HCT116 (cell line): ENCODE results near the gene NOP10. TPM values are rescaled to one million over a fixed set of nuclear protein-coding genes. Genes with fewer than 3 reads are reported as not detected.

Experiments used
- ATAC-seq: fragments of 200-7000 bp; cut with Tn5 transposase; 2 replicates; pipeline ENCODE4 v1.9.1; 2020; ENCODE audit warnings: mild to moderate bottlenecking, moderate library complexity
- BruUV-seq: library from RNA; stranded (reverse); fragments of 400-500 nt; replicated peaks from 2 replicates; lab custom pipeline; 2021; lab: Mats Ljungman, UMichigan
- CTCF ChIA-PET: fragments of 300-600 bp; sonication (Branson Sonifier 250); formaldehyde crosslinking; loops from one replicate; lab custom pipeline; 2021; ENCODE audit warnings: antibody characterized with exemption; lab: Charles Lee
- POLR2A ChIA-PET: fragments of 300-600, 350-600 bp; sonication (Branson Sonifier 250); formaldehyde crosslinking; loops from one replicate; lab custom pipeline; 2021; ENCODE audit warnings: antibody characterized with exemption; lab: Charles Lee
- RAD21 ChIA-PET, 2 experiments: fragments of 300-600 bp; sonication (Branson Sonifier 250); formaldehyde crosslinking; loops; one replicate each; lab custom pipeline; 2023; ENCODE audit warnings: low total read pairs in 2 of 2; ENCODE audit not compliant: uncharacterized antibody in 2 of 2, unreplicated experiment in 2 of 2, low non-redundant PET in 1 of 2; lab: Charles Lee
- DNase-seq: peaks from one replicate; pipeline ENCODE4 v3.0.0-alpha.2; 2010; ENCODE audit warnings: low read depth, low spot score
- H2AFZ ChIP-seq: fragments of 200-600 bp; shearing (Covaris generic), sonication (generic); 2 replicates; pipeline ENCODE4 v1.6.1; 2017; ENCODE audit warnings: low read depth, mixed run types, mixed read lengths, antibody characterized with exemption, low read length; ENCODE audit not compliant: poor library complexity, severe bottlenecking
- H3K27ac ChIP-seq: 2 replicates; pipeline ENCODE4 v1.5.1; 2012; ENCODE audit warnings: low read depth, low read length
- H3K27me3 ChIP-seq: fragments of 200-600 bp; sonication (generic); 2 replicates; pipeline ENCODE4 v1.6.1; 2016; ENCODE audit warnings: mixed run types, low read length, mixed read lengths; ENCODE audit not compliant: insufficient read depth
- H3K36me3 ChIP-seq, 2 experiments: fragments of 200-500 bp in 1 of 2; fragments of 200-600 bp in 1 of 2; sonication (Bioruptor generic) in 1 of 2; sonication (generic) in 1 of 2; 2 replicates each; pipeline versions ENCODE4 v1.5.1 to v1.6.1; 2014 to 2016; ENCODE audit warnings: low read length in 2 of 2, inconsistent platforms in 1 of 2, mixed read lengths in 1 of 2, mixed run types in 1 of 2; ENCODE audit not compliant: insufficient read depth in 2 of 2, control insufficient read depth in 1 of 2
- H3K4me1 ChIP-seq, 2 experiments: fragments of 200-600 bp in 1 of 2; sonication (generic) in 1 of 2; 2 replicates each; pipeline versions ENCODE4 v1.5.1 to v1.6.1; 2012 to 2017; ENCODE audit warnings: low read length in 2 of 2, inconsistent platforms in 1 of 2, mild to moderate bottlenecking in 1 of 2, mixed read lengths in 1 of 2, mixed run types in 1 of 2, moderate library complexity in 1 of 2; ENCODE audit not compliant: insufficient read depth in 2 of 2, control insufficient read depth in 1 of 2
- H3K4me2 ChIP-seq: fragments of 200-600 bp; sonication (generic); 2 replicates; pipeline ENCODE4 v1.6.1; 2017; ENCODE audit warnings: mixed run types, low read length, mixed read lengths
- H3K4me3 ChIP-seq, 2 experiments: fragments of 200-600 bp in 1 of 2; sonication (generic) in 1 of 2; replicated peaks in 1 of 2; 2 replicates each; pipeline ENCODE4 v1.5.1; 2011 to 2016; ENCODE audit warnings: low read length in 2 of 2, control low read depth in 1 of 2, low read depth in 1 of 2, mild to moderate bottlenecking in 1 of 2, mixed read lengths in 1 of 2, mixed run types in 1 of 2
- H3K79me2 ChIP-seq: fragments of 200-600 bp; sonication (generic); 2 replicates; pipeline ENCODE4 v1.6.1; 2017; ENCODE audit warnings: mild to moderate bottlenecking, mixed run types, low read length, moderate library complexity, mixed read lengths; ENCODE audit not compliant: insufficient read depth
- H3K9ac ChIP-seq: fragments of 200-600 bp; sonication (generic); 2 replicates; pipeline ENCODE4 v1.6.1; 2016; ENCODE audit warnings: low read length, mixed read lengths
- H3K9me2 ChIP-seq: fragments of 200-600 bp; sonication (generic), shearing (Covaris generic); 2 replicates; pipeline ENCODE4 v1.6.1; 2017; ENCODE audit warnings: mixed run types, mild to moderate bottlenecking, moderate library complexity; ENCODE audit not compliant: insufficient read depth
- H3K9me3 ChIP-seq, 2 experiments: fragments of 200-500 bp in 1 of 2; fragments of 200-600 bp in 1 of 2; sonication (Bioruptor generic) in 1 of 2; sonication (generic) in 1 of 2; 2 replicates each; pipeline ENCODE4 v1.6.1; 2014 to 2017; ENCODE audit warnings: low read length in 2 of 2, mixed read lengths in 2 of 2, inconsistent platforms in 1 of 2, low read depth in 1 of 2, mild to moderate bottlenecking in 1 of 2, mixed run types in 1 of 2, moderate library complexity in 1 of 2; ENCODE audit not compliant: control insufficient read depth in 1 of 2, insufficient read depth in 1 of 2
- H4K20me1 ChIP-seq: fragments of 200-600 bp; sonication (generic), shearing (Covaris generic); 2 replicates; pipeline ENCODE4 v1.6.1; 2017; ENCODE audit warnings: mixed run types, mild to moderate bottlenecking, moderate library complexity; ENCODE audit not compliant: insufficient read depth
- CEBPB ChIP-seq: IDR thresholded peaks from 2 replicates; pipeline ENCODE4 v1.6.1; 2012; ENCODE audit warnings: low read depth
- CTCF ChIP-seq, 3 experiments: fragments of 200-600 bp in 1 of 3; sonication (generic) in 1 of 3; IDR thresholded peaks in 2 of 3; conservative IDR thresholded peaks in 1 of 3; 2 replicates each; pipeline ENCODE4 v1.5.1; 2012 to 2017; ENCODE audit warnings: low read depth in 2 of 3, low read length in 2 of 3, antibody characterized with exemption in 1 of 3, borderline replicate concordance in 1 of 3, control low read depth in 1 of 3, mild to moderate bottlenecking in 1 of 3, mixed read lengths in 1 of 3, mixed run types in 1 of 3, moderate library complexity in 1 of 3; ENCODE audit not compliant: insufficient read depth in 1 of 3
- EGR1 ChIP-seq: IDR thresholded peaks from 2 replicates; pipeline ENCODE4 v1.6.1; 2012; ENCODE audit warnings: low read depth
- ELF1 ChIP-seq: IDR thresholded peaks from 2 replicates; pipeline ENCODE4 v1.6.1; 2012; ENCODE audit warnings: low read depth, borderline replicate concordance
- EZH2 ChIP-seq: fragments of 200-600 bp; sonication (generic); IDR thresholded peaks from 2 replicates; pipeline ENCODE4 v1.6.1; 2017; ENCODE audit warnings: antibody characterized with exemption, mixed run types
- FOSL1 ChIP-seq: IDR thresholded peaks from 2 replicates; pipeline ENCODE4 v1.6.1; 2012; ENCODE audit warnings: low read depth
- JUND ChIP-seq: IDR thresholded peaks from 2 replicates; pipeline ENCODE4 v1.6.1; 2012
- POLR2A ChIP-seq: IDR thresholded peaks from 2 replicates; pipeline ENCODE4 v1.7.0; 2011; ENCODE audit warnings: borderline replicate concordance; ENCODE audit not compliant: insufficient read depth, insufficient read length; ENCODE audit errors: extremely low read depth
- POLR2AphosphoS5 ChIP-seq: IDR thresholded peaks from 2 replicates; pipeline ENCODE4 v1.6.1; 2011; ENCODE audit warnings: mild to moderate bottlenecking, low read depth, low read length, moderate library complexity
- RAD21 ChIP-seq: IDR thresholded peaks from 2 replicates; pipeline ENCODE4 v1.6.1; 2012; ENCODE audit warnings: low read depth, mild to moderate bottlenecking
- REST ChIP-seq: IDR thresholded peaks from 2 replicates; pipeline ENCODE4 v1.6.1; 2012; ENCODE audit warnings: low read depth
- SIN3A ChIP-seq: IDR thresholded peaks from 2 replicates; pipeline ENCODE4 v1.6.1; 2012; ENCODE audit warnings: low read depth
- SRF ChIP-seq: IDR thresholded peaks from 2 replicates; pipeline ENCODE4 v1.6.1; 2012; ENCODE audit warnings: low read depth
- TCF7L2 ChIP-seq: IDR thresholded peaks from 2 replicates; pipeline ENCODE4 v1.7.0; 2011; ENCODE audit warnings: borderline replicate concordance, inconsistent platforms; ENCODE audit not compliant: insufficient read depth, insufficient read length; ENCODE audit errors: extremely low read depth
- YY1 ChIP-seq: IDR thresholded peaks from 2 replicates; pipeline ENCODE4 v1.6.1; 2011; ENCODE audit warnings: low read length, low read depth, moderate library complexity, mild to moderate bottlenecking; ENCODE audit not compliant: insufficient replicate concordance; ENCODE audit errors: extremely low read depth
- ZBTB33 ChIP-seq: IDR thresholded peaks from 2 replicates; pipeline ENCODE4 v1.6.1; 2011; ENCODE audit warnings: mild to moderate bottlenecking, low read length, moderate library complexity; ENCODE audit not compliant: insufficient replicate concordance; ENCODE audit errors: extremely low read depth
- ZFX ChIP-seq: fragments of 450-650 bp; IDR thresholded peaks from 2 replicates; pipeline ENCODE4 v1.6.1; 2017
- ZNF274 ChIP-seq: fragments of 200-500 bp; sonication (Bioruptor generic); IDR thresholded peaks from 2 replicates; pipeline ENCODE4 v1.6.1; 2014; ENCODE audit warnings: mild to moderate bottlenecking, low read depth, low read length, inconsistent platforms
- intact Hi-C: fragments of 100-400 bp; cut with micrococcal nuclease; formaldehyde crosslinking; loops from 2 replicates; pipeline ENCODE4 v1.10.0; 2022
- total RNA-seq: library from RNA; stranded (reverse); gene quantifications from one replicate; pipeline ENCODE4 v1.2.1, GENCODE V29; 2021; ENCODE audit not compliant: unreplicated experiment
- TF ChIP-seq, protein P1 (sequence below): IDR thresholded peaks from 2 replicates; pipeline ENCODE4 v1.6.1; 2012
- TF ChIP-seq, protein P2 (sequence below): IDR thresholded peaks from 2 replicates; pipeline ENCODE4 v1.6.1; 2012

The NOP10 gene
- total RNA-seq, 1 experiment from 2014 or later, result 216 TPM

DNA sequence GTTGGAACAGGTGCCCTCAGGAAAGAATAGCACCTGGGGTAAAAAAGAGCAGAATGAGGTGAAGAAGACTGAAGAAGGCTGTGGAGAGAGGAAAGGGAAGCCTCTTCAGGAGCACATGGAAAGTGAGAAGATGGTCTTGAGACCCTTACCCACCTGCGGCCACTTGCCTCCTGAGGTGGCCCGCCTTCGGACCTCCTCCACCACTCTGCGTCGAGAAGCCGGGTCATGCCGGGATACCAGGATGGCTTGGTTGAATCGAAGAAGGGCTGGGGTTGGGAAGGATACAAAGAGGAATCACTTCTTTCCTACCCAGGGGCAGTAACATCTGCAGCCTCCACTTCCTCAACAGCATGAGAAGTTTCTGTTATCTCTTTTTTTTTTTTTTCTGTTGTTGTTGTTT lies 21.1 kb upstream of the NOP10 start:
- no TSS peak for BruUV-seq
- peaks cover 16 to 32% of the 10 kb centered on the region in 2 experiments; a peak in 3 of 4 replicates for H3K36me3 ChIP-seq
- CTCF ChIA-PET, result no interaction called here
- H3K27me3 ChIP-seq, result no peaks in the 10 kb centered on the region
- RAD21 ChIA-PET, result no interaction called here
- no peak overlapping the region for H3K4me2 ChIP-seq
- peaks cover 21% of the 10 kb centered on the region for H3K79me2 ChIP-seq
- no peaks in the 10 kb centered on the region for H3K9me3 ChIP-seq
- DNase-seq (no peak), ATAC-seq (no peak)
- H4K20me1 ChIP-seq, result no peaks in the 10 kb centered on the region; the same call in 1 of the 2 replicates
- no peak overlapping the region for H2AFZ ChIP-seq
- intact Hi-C loops, result loop anchor here (10.0 kb wide), 3 partner anchors 49 to 299 kb away; partner anchors contain the start of gene EMC4
- H3K4me3 ChIP-seq, result no peak overlapping the region
- POLR2A ChIA-PET, result no interaction called here
- no peak overlapping the region for H3K9ac ChIP-seq
- H3K27ac ChIP-seq, result no peak overlapping the region
- peaks cover 24 to 52% of the 10 kb centered on the region in 2 experiments for H3K4me1 ChIP-seq
- no peaks in the 10 kb centered on the region for H3K9me2 ChIP-seq
- TF ChIP-seq CEBPB, result no peak
- TF ChIP-seq SIN3A, result no peak
- TF ChIP-seq YY1, result no peak
- no peak for TF ChIP-seq TCF7L2
- no peak for TF ChIP-seq ZFX
- no peak for TF ChIP-seq POLR2A
- no peak for TF ChIP-seq CTCF (IDR thresholded peaks at IDR 0.05 in 2 of 3, conservative IDR thresholded peaks at IDR 0.05 in 1 of 3; ENCODE audit: borderline replicate concordance in 1 of 3, insufficient read depth in 1 of 3, low read depth in 2 of 3, low read length in 2 of 3)
- TF ChIP-seq ZNF274, result no peak
- TF ChIP-seq RAD21, result no peak
- no peak for TF ChIP-seq SRF
- TF ChIP-seq ZBTB33, result no peak
- TF ChIP-seq POLR2AphosphoS5, result no peak
- no peak for TF ChIP-seq REST
- TF ChIP-seq, protein P1, sequence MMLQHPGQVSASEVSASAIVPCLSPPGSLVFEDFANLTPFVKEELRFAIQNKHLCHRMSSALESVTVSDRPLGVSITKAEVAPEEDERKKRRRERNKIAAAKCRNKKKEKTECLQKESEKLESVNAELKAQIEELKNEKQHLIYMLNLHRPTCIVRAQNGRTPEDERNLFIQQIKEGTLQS, result no peak
- no peak for TF ChIP-seq JUND
- TF ChIP-seq EGR1, result no peak
- TF ChIP-seq, protein P2, sequence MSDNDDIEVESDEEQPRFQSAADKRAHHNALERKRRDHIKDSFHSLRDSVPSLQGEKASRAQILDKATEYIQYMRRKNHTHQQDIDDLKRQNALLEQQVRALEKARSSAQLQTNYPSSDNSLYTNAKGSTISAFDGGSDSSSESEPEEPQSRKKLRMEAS, result no peak
- TF ChIP-seq EZH2, result no peak
- no peak for TF ChIP-seq FOSL1
- no peak for TF ChIP-seq ELF1
